K562 (cell line): ENCODE measurements around the gene MCM7. TPM values are rescaled to one million over a fixed set of nuclear protein-coding genes. Genes with fewer than 3 reads are reported as not detected.

Source experiments
- ARID1B ChIP-seq: fragments of 450-650 bp; IDR thresholded peaks from 2 replicates; pipeline ENCODE4 v1.6.1; 2016; ENCODE audit warnings: antibody characterized with exemption, mild to moderate bottlenecking, inconsistent platforms
- CBFA2T3 ChIP-seq: fragments of 450-650 bp; IDR thresholded peaks from 2 replicates; pipeline ENCODE4 v1.6.1; 2017
- DMBX1 ChIP-seq: fragments of 250-450 bp; sonication (Bioruptor Pico); IDR thresholded peaks from 2 replicates; pipeline ENCODE4 v1.8.0; 2022; ENCODE audit warnings: inconsistent platforms, mild to moderate bottlenecking, moderate library complexity, borderline replicate concordance
- DPF2 ChIP-seq: fragments of 450-650 bp; IDR thresholded peaks from 2 replicates; pipeline ENCODE4 v1.6.1; 2016
- ELF4 ChIP-seq: fragments of 450-650 bp; formaldehyde crosslinking; IDR thresholded peaks from 2 replicates; pipeline ENCODE4 v1.4.0; 2022; ENCODE audit warnings: missing genetic modification characterization
- GTF2E2 ChIP-seq: fragments of 200-800 bp; sonication (Bioruptor generic); IDR thresholded peaks from 2 replicates; pipeline ENCODE4 v1.6.1; 2016; ENCODE audit warnings: missing genetic modification characterization, missing compliant biosample characterization
- HDAC2 ChIP-seq: fragments of 450-650 bp; IDR thresholded peaks from 2 replicates; pipeline ENCODE4 v1.6.1; 2016; ENCODE audit warnings: mild to moderate bottlenecking
- KLF1 ChIP-seq: fragments of 450-650 bp; IDR thresholded peaks from 2 replicates; pipeline ENCODE4 v1.6.1; 2016; ENCODE audit warnings: missing genetic modification characterization, missing compliant biosample characterization
- MYNN ChIP-seq, 2 experiments: sonication (generic); formaldehyde crosslinking in 1 of 2; IDR thresholded peaks; 2 replicates each; pipeline versions ENCODE4 v1.5.0 to v1.6.1; 2016 to 2020; ENCODE audit warnings: antibody characterized with exemption in 1 of 2, missing genetic modification reagents in 1 of 2
- NCOR1 ChIP-seq: fragments of 450-650 bp; IDR thresholded peaks from 2 replicates; pipeline ENCODE4 v1.6.1; 2016; ENCODE audit warnings: mild to moderate bottlenecking, moderate library complexity
- NFE2 ChIP-seq: IDR thresholded peaks from 2 replicates; pipeline ENCODE4 v1.6.1; 2014; ENCODE audit warnings: antibody characterized with exemption, low read depth
- NFRKB ChIP-seq: fragments of 450-650 bp; IDR thresholded peaks from 2 replicates; pipeline ENCODE4 v1.6.1; 2016; ENCODE audit warnings: low read depth
- POLR2B ChIP-seq: fragments of 450-650 bp; IDR thresholded peaks from 2 replicates; pipeline ENCODE4 v1.6.1; 2018; ENCODE audit warnings: low read depth; ENCODE audit not compliant: partially characterized antibody
- PTTG1 ChIP-seq: fragments of 450-650 bp; IDR thresholded peaks from 2 replicates; pipeline ENCODE4 v1.6.1; 2016; ENCODE audit warnings: low read depth, mild to moderate bottlenecking, missing genetic modification characterization, missing compliant biosample characterization
- PYGO2 ChIP-seq: fragments of 450-650 bp; IDR thresholded peaks from 2 replicates; pipeline ENCODE4 v1.6.1; 2016; ENCODE audit warnings: mild to moderate bottlenecking, missing genetic modification characterization, moderate library complexity, missing compliant biosample characterization
- SPI1 ChIP-seq: IDR thresholded peaks from 2 replicates; pipeline ENCODE4 v1.6.1; 2011; ENCODE audit warnings: low read depth, low read length, control low read depth, borderline replicate concordance
- TAF7 ChIP-seq: fragments of 450-650 bp; IDR thresholded peaks from 2 replicates; pipeline ENCODE4 v1.6.1; 2016; ENCODE audit warnings: missing genetic modification characterization, missing compliant biosample characterization
- YY1 ChIP-seq, 3 experiments: IDR thresholded peaks; 2 replicates each; pipeline ENCODE4 v1.6.1; 2011; ENCODE audit warnings: low read length in 2 of 3, mild to moderate bottlenecking in 2 of 3, moderate library complexity in 2 of 3, borderline replicate concordance in 1 of 3, control low read depth in 1 of 3, low read depth in 1 of 3; ENCODE audit not compliant: insufficient read depth in 3 of 3, insufficient replicate concordance in 2 of 3, control insufficient read depth in 1 of 3, insufficient read length in 1 of 3; ENCODE audit errors: extremely low read depth in 1 of 3
- ZFPM2 ChIP-seq: fragments of 250-450 bp; sonication (Bioruptor Pico); IDR thresholded peaks from 2 replicates; pipeline ENCODE4 v1.5.1; 2022; ENCODE audit warnings: mild to moderate bottlenecking
- ZNF316 ChIP-seq: fragments of 450-650 bp; IDR thresholded peaks from 2 replicates; pipeline ENCODE4 v1.6.1; 2016
- ZNF668 ChIP-seq: fragments of 250-450 bp; sonication (Bioruptor Pico); IDR thresholded peaks from 2 replicates; pipeline ENCODE4 v1.8.0; 2022; ENCODE audit warnings: mild to moderate bottlenecking, inconsistent platforms
- ZNF717 ChIP-seq: fragments of 250-450 bp; sonication (Bioruptor Pico); IDR thresholded peaks from 2 replicates; pipeline ENCODE4 v1.5.0; 2021
- ZNF740 ChIP-seq, 3 experiments: fragments of 200-800 bp in 1 of 3; sonication (Bioruptor generic) in 1 of 3; sonication (generic) in 1 of 3; formaldehyde crosslinking in 1 of 3; IDR thresholded peaks; 2 replicates each; pipeline versions ENCODE4 v1.6.1 to v1.8.0; 2016 to 2022; ENCODE audit warnings: mild to moderate bottlenecking in 2 of 3, missing compliant biosample characterization in 2 of 3, missing genetic modification characterization in 2 of 3, missing genetic modification reagents in 1 of 3
- polyA plus RNA-seq, 8 experiments: library from polyadenylated mRNA; depleted of rRNA in 4 of 8; stranded (reverse) in 5 of 8; unstranded in 3 of 8; fragments of >200 nt; fragmentation: Nextera tagmentation in 2 of 8; fragmentation: Illumina TruSeq in 1 of 8; extraction: Ambion mirVana in 2 of 8; extraction: Trizol in 1 of 8; gene quantifications; 2 replicates each; pipeline versions ENCODE4 v1.2.1 to v1.2.3, GENCODE V29; 2011 to 2014; ENCODE audit warnings: inconsistent platforms in 1 of 8, missing spikeins in 1 of 8
- total RNA-seq, 7 experiments: library from RNA; depleted of rRNA in 6 of 7; stranded (reverse); fragments of >200 nt in 6 of 7; fragmentation: Illumina TruSeq in 2 of 7; extraction: Trizol in 2 of 7; gene quantifications; 2 replicates each; pipeline versions ENCODE4 v1.2.1 to v1.2.3, GENCODE V29; 2011 to 2021; ENCODE audit warnings: low replicate concordance in 1 of 7
- TF ChIP-seq, protein P1 (sequence below), 2 experiments: fragments of 450-650 bp; IDR thresholded peaks; 2 replicates each; pipeline ENCODE4 v1.6.1; 2016

Gene MCM7
- total and polyA plus RNA-seq, 9 of the 15 experiments (the other 6 are each of a cell fraction or from before 2014, with no cell fraction given) = 329 to 856 (median 437) TPM

DNA sequence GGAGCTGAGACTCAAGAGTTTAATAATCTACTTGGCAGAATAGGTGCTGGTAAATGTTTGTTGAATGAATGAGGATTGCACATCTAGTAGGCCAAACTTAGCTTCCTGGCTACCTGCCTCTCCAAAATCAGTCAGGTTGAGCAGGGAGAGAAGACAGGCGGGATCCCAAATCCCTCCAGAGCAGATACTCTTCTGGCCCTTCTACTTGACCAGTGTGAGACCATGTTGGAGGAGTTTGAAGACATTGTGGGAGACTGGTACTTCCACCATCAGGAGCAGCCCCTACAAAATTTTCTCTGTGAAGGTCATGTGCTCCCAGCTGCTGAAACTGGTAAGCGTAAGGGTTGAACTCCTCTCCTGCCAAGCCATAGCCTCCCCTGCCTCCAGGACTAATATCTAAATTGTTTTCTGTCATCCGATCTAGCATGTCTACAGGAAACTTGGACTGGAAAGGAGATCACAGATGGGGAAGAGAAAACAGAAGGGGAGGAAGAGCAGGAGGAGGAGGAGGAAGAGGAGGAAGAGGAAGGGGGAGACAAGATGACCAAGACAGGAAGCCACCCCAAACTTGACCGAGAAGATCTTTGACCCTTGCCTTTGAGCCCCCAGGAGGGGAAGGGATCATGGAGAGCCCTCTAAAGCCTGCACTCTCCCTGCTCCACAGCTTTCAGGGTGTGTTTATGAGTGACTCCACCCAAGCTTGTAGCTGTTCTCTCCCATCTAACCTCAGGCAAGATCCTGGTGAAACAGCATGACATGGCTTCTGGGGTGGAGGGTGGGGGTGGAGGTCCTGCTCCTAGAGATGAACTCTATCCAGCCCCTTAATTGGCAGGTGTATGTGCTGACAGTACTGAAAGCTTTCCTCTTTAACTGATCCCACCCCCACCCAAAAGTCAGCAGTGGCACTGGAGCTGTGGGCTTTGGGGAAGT, 23.4 kb upstream of the MCM7 start (continued):
- TF ChIP-seq, protein P1, sequence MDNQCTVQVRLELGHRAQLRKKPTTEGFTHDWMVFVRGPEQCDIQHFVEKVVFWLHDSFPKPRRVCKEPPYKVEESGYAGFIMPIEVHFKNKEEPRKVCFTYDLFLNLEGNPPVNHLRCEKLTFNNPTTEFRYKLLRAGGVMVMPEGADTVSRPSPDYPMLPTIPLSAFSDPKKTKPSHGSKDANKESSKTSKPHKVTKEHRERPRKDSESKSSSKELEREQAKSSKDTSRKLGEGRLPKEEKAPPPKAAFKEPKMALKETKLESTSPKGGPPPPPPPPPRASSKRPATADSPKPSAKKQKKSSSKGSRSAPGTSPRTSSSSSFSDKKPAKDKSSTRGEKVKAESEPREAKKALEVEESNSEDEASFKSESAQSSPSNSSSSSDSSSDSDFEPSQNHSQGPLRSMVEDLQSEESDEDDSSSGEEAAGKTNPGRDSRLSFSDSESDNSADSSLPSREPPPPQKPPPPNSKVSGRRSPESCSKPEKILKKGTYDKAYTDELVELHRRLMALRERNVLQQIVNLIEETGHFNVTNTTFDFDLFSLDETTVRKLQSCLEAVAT (IDR thresholded peaks at IDR 0.05) = peak; percentile 19 to 38; a peak in 1 of 4 replicates
- TF ChIP-seq NFE2 (peak; percentile 55), ZNF668 (CRISPR knock-in tag) (0 out of 2 replicates have a peak, but pooled peaks have one; percentile 54), YY1 (IDR thresholded peaks at IDR 0.05; ENCODE audit: borderline replicate concordance in 1 of 3, control insufficient read depth in 1 of 3, extremely low read depth in 1 of 3, insufficient read depth in 3 of 3, insufficient read length in 1 of 3, insufficient replicate concordance in 2 of 3, low read depth in 1 of 3, low read length in 2 of 3) (peak in 1 of 3 experiments; percentile 43), KLF1 (no peak), NFRKB (peak; percentile 9; the same call in 1 of the 2 replicates), NCOR1 (0 out of 2 replicates have a peak, but pooled peaks have one; percentile 15), DMBX1 (CRISPR knock-in tag) (peak; percentile 75; the same call in 1 of the 2 replicates), ELF4 (CRISPR knock-in tag) (0 out of 2 replicates have a peak, but pooled peaks have one; percentile 45), ARID1B (peak; percentile 16; the same call in 1 of the 2 replicates), ZNF316 (peak; percentile 49; the same call in 1 of the 2 replicates), DPF2 (0 out of 2 replicates have a peak, but pooled peaks have one; percentile 25), ZNF717 (CRISPR knock-in tag) (no peak), ZNF740 (CRISPR knock-in tag; IDR thresholded peaks at IDR 0.05) (no peak), ZNF740 (tag; IDR thresholded peaks at IDR 0.05) (peak in 1 of 2 experiments; percentile 74; a peak in 2 of 4 replicates), MYNN (IDR thresholded peaks at IDR 0.05) (0 out of 2 replicates have a peak, but pooled peaks have one; percentile 45), MYNN (CRISPR knock-in tag; IDR thresholded peaks at IDR 0.05) (no peak), PTTG1 (tag) (no peak), GTF2E2 (tag) (no peak), ZFPM2 (CRISPR knock-in tag) (no peak), SPI1 (peak; percentile 18; the same call in 1 of the 2 replicates), POLR2B (peak; percentile 27), TAF7 (tag) (0 out of 2 replicates have a peak, but pooled peaks have one; percentile 25), HDAC2 (peak; percentile 17; the same call in 1 of the 2 replicates), PYGO2 (0 out of 2 replicates have a peak, but pooled peaks have one; percentile 31), CBFA2T3 (0 out of 2 replicates have a peak, but pooled peaks have one; percentile 5)
